GM18861 (cell line): ENCODE data around the gene ANAPC2.
"Not testable (repeated sequence)": the region's sequence is repeated elsewhere in the genome, so short reads cannot be mapped to it uniquely, and the experiment has no call there.

Experiments used
- ATAC-seq: cut with Tn5 transposase; IDR thresholded peaks from one replicate; pipeline ENCODE4 v1.9.1; 2021; ENCODE audit not compliant: unreplicated experiment

Gene ANAPC2

DNA sequence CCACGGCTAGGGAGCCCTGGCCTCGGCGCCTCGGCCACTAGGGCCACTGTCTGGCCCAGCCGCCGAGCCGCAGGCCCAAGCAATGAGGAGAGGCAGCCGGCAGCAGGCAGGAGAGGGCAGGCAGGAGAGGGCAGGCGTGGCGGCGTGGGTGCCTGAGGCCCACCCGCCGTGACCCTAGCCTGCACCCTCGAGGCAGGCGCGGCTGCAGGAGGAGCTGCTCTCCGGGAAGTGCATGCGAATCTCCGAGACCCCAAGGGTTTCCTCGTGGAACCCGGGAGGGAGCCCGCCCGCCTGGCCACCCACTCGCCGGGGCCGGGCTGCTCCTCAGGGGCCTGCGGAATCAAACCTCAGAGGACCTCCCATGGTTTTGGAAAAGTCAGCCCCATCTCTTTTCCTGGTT lies 40.1 kb downstream of the ANAPC2 start:
- ATAC-seq = no peak

DNA sequence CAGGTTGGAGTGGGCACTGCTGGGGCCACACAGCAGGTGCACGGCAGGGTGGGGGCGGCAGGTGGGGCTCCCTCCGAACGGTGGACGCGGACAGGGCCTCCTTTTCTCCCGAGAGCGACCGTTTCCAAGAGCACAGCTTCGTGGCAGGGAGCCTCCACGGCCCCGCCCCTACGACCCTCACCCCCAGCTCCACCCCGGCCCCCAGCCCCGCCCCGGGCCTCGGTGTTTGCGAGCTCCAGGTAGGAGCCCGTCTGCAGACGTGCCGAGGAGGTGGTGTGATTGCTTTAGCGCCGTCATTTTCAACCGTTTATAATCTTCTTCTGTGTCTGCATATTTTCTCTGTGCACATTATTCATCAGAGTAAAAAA lies 40.6 kb downstream of the ANAPC2 start:
- ATAC-seq = no peak

DNA sequence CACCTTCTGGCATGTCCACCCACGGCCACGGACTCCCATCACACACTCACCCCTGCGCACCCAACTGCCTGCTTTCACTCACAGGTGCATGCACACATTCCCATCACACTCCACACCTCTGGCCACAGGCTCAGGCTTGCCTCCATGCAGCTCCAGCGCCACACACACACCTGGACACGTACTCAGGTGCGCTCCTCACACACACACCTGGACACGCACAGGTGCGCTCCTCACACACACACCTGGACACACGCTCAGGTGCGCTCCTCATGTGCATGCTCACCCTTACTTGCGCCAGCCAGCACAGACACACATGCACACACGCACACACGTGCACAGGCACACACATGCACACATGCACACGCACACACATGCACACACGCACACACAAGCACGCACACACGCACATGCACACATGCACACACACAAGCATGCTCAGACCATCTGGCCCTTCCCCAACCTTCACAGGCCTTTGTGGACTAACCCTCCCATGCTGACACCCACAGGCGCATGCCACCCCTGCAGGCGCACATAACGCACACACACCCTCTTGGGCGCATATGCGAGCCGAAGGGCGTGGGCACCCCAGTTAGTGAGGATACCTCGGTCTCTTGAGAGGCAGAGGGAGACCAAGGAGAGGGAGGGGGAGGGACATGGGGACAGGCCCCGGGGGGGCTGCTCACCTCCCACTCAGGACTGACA lies 41.1 kb downstream of the ANAPC2 start:
- no peak for ATAC-seq

DNA sequence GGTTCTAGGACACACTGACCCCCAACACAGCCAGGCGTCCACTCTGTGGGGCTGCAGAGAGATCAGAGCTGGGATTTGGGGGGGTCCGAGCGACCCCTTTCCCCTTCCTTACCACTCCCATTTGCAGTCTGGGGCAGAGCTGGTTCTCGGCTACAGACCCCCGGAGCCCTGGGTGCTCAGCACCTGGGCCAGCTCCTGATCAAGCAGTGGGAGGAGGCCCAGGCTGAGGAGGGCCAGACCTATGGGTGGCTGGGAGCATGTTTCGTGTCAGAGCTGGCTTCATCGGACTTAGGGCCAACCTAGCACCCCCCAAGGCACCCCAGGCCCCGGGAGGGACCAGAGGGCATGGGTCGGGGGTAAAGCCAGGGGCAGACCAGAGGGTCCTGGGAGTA lies 41.8 kb downstream of the ANAPC2 start:
- ATAC-seq = no peak

DNA sequence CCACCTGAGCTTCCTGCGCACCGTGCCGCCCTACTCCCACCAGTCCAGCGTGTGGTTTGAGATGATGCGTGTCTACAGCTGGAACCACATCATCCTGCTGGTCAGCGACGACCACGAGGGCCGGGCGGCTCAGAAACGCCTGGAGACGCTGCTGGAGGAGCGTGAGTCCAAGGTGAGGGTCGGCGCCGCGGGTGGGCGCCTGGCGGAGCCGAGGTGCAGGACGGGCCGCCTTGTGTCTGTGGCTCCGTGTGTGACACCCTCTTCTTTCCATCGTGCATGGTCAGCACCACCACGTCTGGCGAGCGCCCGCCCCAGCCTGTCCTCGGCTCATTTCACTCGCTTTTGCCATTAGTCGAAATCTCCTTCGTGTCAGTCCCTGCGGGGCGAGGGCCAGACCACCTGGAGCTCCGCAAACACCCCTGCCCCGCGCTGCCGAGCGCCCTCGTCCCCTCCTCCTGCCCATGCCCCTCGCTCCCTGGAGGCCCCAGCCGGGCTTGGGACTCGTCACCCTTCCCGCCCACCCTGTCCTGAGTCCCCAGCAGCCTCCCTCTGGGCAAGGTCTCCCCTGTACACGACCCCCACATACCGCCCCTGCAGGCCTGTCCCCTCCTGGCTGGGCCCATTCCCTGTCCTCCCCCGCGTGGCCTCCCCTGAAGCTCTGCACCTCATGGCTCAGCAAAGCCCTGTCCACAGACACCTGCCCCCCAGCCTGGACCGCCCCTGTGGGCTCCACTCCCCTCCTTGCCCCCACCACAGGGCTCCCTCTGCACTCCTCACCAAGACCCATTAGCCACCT lies 42.4 kb downstream of the ANAPC2 start:
- ATAC-seq = no peak

DNA sequence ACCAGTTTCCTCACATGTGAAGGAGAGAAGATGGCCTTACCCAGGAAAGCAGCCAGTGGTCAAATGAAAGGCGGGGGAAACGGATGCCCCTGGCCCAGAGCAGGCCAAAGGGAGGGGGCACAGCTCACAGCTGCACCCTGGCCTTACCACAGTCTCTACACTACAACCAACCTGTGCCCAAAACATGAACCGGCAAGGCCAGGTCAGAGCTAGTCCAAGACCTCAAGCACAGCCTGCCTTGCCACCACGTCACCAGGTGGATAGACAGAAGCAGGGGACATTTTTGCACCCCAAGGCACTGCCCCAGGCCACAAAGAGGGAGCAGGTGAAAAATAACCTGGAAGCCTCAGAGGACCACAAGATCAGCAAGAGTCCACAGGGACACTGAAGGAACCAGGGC lies 44.9 kb downstream of the ANAPC2 start:
- no peak for ATAC-seq

DNA sequence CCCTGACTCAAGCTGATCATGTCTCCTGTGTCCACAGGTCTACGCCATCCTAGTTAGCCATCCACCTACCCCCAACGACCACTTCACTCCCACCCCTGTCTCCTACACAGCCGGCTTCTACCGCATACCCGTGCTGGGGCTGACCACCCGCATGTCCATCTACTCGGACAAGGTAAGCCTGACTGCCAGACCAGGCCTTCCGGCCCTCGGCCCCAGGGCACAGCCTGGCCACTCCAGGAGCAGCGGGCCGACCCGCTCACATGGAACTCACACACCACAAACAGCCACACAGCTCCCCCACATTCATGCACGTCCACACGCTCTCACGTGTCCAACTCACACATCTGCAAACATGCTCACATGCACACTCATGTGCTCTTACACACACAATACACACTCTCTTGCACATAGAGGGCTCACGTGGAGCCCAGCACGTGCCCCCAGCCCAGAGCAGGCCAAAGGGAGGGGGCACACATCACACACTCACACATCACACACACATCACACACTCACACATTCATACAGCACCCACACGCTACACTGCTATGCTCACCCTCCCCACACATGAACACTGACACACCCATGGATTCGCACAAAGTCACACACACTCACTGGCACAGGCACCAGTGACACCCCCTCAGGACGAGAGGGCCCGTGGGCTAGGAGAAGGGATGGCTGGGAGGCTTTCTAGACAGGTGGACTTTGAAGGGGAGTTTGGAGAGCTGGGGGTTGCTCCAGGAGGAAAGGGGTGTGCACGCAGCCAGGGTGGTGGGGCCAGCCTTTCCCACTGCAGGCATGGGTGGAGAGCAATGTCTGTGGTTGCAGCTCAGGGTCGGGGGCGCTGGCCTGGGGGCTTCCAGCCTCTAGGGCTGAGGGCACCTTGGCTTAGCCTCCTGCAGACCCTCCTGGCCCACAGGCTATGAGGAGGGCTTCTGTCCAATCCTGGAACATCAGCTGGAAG lies 46.1 kb downstream of the ANAPC2 start:
- ATAC-seq = no peak

DNA sequence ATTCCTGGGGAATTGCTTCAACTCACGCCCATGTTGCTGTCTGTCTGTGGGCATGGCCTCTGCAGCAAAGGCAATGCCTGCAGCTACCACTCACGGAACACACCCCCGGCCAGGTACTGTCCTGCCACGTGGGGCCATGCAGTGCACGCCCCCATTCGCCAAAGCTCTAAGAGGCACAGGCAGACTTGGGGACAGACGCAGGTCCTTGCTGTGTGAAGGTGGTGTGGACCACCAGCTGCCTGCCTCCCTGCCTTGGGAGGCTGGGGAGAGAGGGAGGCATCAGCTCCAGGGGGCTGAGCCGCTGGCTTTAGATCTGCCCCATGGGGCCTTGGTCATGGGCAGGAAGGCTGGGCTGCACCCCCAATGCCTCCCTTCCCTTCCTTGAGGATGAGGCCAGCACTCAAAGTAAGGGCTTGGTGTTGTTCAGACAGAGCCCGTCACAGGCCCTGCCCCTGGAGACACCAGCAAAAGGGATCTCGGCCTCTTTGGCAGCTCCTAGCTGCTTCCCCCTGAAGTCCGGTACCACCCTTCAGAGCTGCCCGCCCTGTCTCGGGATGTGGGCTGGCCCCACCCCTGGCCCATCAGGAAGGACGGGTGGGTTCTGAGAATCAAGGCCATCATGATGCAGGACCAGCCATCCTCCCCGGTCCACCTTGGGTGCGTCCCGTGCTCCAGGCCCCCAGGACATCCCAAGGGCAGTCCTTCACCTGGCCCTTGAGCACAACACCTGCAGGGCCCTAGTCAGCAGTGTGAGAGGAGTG lies 47.1 kb downstream of the ANAPC2 start:
- ATAC-seq = no peak

DNA sequence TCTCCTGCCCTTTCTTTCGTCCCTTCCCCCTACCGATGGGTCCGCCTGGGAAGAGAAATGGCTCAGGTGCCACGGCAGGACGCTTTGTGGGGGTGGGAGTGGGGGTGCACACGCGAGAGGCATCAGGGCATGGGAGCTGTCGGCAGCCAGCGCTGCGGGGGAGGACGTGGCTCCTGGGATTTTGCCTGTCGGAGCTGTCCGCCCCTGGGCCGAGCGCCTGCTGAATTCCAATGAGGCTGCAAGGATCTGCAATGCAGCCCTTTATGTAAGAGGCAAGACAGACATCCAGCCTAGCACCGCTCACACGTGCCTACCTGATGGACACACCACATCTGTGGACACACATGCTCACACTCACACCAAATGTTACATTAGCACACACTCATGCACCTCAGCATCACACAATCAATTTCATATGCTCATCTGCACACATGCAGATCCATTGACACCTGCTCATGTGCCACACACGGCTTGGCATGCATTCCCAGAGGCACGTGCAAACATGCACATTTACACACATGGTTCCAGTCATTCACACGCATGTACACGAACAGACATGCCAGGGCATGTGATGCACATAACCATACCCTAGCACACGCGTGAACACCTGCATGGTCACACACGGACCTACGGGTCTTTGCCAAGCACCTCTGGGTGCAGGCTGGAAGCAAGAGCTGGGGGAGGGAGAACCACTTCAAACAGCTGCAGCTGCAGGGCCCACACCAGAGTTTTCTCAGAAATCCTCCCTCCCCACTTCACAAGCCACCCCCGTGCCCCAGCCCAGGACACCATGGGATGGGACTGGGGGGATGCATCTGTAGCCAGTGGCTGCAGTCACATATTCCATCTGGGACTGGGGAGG lies 48.0 kb downstream of the ANAPC2 start:
- ATAC-seq = no peak

DNA sequence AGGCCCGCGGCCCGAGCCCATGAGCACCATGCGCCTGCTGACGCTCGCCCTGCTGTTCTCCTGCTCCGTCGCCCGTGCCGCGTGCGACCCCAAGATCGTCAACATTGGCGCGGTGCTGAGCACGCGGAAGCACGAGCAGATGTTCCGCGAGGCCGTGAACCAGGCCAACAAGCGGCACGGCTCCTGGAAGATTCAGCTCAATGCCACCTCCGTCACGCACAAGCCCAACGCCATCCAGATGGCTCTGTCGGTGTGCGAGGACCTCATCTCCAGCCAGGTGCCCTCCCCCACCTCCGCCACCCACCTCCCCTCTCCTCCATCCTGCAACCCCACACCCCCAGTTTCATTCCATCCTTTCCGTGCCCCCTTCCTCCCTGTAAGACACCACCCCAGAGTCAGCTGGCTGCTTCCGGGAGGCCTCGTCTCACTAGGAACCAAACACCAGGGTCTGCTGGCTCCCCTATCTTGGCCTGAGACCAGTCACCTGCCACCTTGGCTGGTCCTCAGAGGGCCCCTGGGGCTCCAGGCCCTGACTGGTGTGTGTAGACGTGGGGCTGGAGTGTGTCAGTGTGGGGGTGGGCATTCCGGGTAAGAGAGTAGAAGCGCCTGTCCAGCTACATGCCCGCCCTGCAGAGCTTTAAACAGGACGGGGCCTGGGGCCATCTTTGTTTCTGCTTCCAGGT lies 48.8 kb downstream of the ANAPC2 start:
- ATAC-seq = no peak

DNA sequence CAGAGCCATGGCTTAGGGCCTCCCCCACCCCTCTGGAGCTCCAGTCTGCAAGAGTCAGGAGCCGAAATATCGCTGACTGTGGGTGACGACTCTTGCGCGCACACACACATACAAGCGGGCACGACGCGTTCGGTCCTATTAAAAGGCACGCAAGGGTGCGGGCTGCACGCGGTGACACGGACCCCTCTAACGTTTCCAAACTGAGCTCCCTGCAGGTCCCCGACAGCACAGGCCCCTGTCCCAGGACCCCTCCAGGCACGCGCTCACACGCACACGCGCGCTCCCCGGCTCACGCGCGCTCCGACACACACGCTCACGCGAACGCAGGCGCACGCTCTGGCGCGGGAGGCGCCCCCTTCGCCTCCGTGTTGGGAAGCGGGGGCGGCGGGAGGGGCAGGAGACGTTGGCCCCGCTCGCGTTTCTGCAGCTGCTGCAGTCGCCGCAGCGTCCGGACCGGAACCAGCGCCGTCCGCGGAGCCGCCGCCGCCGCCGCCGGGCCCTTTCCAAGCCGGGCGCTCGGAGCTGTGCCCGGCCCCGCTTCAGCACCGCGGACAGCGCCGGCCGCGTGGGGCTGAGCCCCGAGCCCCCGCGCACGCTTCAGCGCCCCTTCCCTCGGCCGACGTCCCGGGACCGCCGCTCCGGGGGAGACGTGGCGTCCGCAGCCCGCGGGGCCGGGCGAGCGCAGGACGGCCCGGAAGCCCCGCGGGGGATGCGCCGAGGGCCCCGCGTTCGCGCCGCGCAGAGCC lies 49.5 kb downstream of the ANAPC2 start, which contains the start of gene GRIN1:
Gene GRIN1, plus strand, starts transcription at position 433 of the 746 bp plus-strand sequence. CDS start 333 bp downstream, outside the sequence.
- ATAC-seq = no peak

DNA sequence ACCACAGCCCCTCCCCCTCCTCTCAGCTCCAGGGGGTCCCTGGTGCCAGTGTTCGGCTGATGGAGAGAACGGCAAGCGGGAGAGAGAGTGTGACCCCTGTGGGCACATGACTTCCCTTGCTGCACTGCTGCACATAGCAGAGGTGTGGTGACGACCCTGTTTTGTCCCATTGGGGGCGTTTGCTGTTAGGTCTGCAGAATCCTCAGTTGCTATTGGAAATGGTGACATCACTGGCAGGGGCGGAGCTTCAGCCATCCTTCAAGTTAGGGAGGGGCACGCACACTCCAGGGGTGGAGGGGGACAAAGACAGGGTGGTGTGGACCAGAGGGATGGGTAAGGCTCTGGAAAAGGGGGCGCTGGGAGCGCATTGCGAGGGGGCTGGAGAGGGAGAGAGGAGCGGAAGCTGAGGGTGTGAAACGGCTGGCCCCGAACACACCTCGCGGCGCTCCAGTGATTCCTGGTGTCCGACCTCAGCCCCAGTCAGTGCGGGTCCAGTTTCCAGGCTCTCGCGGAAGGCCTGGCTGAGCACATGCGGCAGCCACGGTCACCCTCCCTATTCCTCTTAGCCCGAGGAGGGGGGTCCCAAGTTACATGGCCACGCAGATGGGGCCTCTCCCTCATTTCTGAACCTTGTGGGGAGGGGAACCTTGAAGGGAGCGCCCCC lies 50.2 kb downstream of the ANAPC2 start:
- no peak for ATAC-seq

DNA sequence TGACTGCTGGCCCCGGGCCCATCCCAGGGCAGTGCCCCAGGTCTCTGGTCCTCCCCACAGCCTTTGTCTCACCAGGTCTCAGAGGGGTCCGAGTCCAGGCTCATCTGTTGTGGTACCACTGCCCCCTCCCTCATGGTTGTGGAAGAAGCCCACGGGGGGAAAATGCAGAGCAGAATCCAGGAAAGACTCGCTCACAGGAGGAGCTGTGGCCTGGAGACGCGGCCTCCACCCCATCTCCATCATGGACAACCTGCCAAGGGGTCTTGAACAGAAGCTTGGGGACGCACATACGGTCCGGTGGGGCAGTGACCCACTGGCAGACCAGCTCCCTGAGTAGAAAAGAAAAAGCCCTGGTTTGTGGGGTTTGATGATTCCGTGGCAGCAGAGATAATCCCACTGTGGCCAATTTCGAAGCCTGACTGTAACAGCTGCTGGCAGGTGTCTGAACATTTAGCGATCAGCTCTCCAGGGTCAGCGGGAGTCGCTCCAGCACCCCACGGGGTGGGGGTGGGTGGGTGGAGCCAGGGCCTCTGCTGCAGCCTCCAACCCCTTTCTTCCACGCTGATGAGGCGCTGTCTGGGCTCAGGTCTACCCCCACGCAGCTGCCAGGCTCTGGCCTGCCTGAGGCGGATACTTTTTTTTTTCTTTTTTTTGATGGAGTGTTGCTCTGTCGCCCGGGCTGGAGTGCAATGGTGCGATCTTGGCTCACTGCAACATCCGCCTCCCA lies 51.3 kb downstream of the ANAPC2 start:
- ATAC-seq = no peak

DNA sequence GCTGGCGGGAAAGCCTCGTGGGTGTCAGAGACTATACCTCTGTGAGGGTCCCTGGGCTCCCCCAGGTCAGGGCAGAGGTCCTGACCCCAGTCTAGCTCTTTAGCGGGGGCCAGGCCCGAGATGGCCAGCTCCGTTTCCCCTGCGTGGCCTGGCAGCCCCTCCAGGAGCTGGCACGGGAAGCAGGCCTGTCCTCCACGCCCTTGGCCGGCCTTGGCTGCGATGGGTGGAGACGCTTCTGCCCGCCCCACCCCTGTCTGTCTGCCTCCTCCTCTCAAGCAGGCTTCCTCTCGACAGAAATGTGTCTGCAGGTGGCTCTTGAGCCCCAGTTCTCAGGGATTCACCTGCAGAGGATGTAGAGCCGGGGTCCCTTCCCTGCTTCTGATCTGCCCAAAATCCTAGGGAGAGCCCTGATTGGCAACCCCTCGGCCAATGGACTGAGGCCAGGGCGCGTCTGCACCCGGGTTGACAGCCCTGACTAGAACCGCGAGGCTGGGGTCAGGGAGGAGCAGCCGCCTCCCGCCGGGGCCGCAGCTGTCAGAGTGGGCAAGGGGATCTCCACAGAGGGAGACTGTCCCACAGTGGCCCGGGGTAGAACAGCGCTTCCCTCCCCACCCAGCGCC lies 52.0 kb downstream of the ANAPC2 start:
- no peak for ATAC-seq

DNA sequence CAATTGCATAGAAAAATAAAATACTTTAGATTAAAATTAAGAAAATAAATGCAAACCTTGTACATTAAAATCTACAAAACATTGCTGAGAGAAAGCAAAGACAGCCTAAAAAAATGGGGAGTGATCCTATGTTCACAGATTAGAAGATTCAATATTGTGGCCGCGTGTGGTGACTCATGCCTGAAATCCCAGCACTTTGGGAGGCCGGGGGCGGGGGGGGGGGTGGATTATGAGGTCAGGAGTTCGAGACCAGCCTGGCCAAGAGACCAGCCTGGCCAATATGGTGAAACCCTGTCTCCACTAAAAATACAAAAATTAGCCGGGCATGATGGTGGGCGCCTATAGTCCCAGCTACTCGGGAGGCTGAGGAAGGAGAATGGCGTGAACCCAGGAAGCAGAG lies 53.2 kb downstream of the ANAPC2 start:
- ATAC-seq = not testable (repeated sequence)

DNA sequence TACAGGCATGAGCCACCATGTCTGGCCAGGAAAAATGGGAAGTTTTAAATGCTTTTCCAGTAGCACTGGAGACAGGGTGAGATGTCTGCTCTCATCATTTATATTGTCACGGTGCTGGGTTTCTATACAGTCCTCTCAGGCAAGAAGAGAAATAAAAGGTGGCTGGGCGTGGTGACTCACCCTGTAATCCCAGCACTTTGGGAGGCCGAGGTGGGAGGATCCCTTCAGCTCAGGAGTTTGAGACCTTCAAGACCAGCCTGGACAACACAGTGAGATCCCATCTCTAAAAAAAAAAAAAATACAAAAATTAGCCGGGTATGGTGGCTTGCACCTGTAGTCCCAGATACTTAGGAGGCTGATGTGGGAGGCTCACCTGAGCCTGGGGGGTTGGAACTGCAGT lies 54.2 kb downstream of the ANAPC2 start:
- no peak for ATAC-seq
